OCI-LY1 (cell line): ENCODE measurements around the gene QPCT.

ENCODE experiments used
- H2AFZ ChIP-seq: fragments of 200-600 bp; sonication (generic), shearing (Covaris generic); 2 replicates; pipeline ENCODE4 v1.6.0; 2014; ENCODE audit warnings: antibody characterized with exemption, mild to moderate bottlenecking, low read length
- H3F3A ChIP-seq: fragments of 200-600 bp; sonication (generic), shearing (Covaris generic); 2 replicates; pipeline ENCODE4 v1.6.0; 2014; ENCODE audit warnings: mild to moderate bottlenecking, antibody characterized with exemption, low read length, moderate library complexity; ENCODE audit not compliant: insufficient read depth
- H3K27ac ChIP-seq: fragments of 200-600 bp; sonication (generic); 2 replicates; pipeline ENCODE4 v1.5.1; 2014; ENCODE audit warnings: low read length, mixed run types, mild to moderate bottlenecking, low read depth; ENCODE audit not compliant: poor library complexity, severe bottlenecking
- H3K27me3 ChIP-seq: fragments of 200-600 bp; sonication (generic); 2 replicates; pipeline ENCODE4 v1.6.0; 2014; ENCODE audit warnings: antibody characterized with exemption, mild to moderate bottlenecking, low read length, moderate library complexity; ENCODE audit not compliant: insufficient read depth
- H3K36me3 ChIP-seq: fragments of 200-600 bp; sonication (generic); 2 replicates; pipeline ENCODE4 v1.6.1; 2014; ENCODE audit warnings: mild to moderate bottlenecking, antibody characterized with exemption, low read length, moderate library complexity, mixed read lengths; ENCODE audit not compliant: insufficient read depth
- H3K4me1 ChIP-seq: fragments of 200-600 bp; sonication (generic); 2 replicates; pipeline ENCODE4 v1.5.1; 2014; ENCODE audit warnings: mild to moderate bottlenecking, low read length, moderate library complexity; ENCODE audit not compliant: insufficient read depth, severe bottlenecking
- H3K4me2 ChIP-seq: fragments of 200-600 bp; sonication (generic), shearing (Covaris generic); 2 replicates; pipeline ENCODE4 v1.6.1; 2014; ENCODE audit warnings: low read length
- H3K4me3 ChIP-seq: fragments of 200-600 bp; sonication (generic); 2 replicates; pipeline ENCODE4 v1.5.1; 2014; ENCODE audit warnings: low read length, low read depth, mild to moderate bottlenecking, mixed read lengths; ENCODE audit not compliant: poor library complexity, severe bottlenecking
- H3K79me2 ChIP-seq: fragments of 200-600 bp; shearing (Covaris generic); 2 replicates; pipeline ENCODE4 v1.6.1; 2016; ENCODE audit warnings: mixed run types, low read length, mixed read lengths; ENCODE audit not compliant: insufficient read depth
- H3K9ac ChIP-seq: fragments of 200-600 bp; sonication (generic), shearing (Covaris generic); 2 replicates; pipeline ENCODE4 v1.6.1; 2014; ENCODE audit warnings: mild to moderate bottlenecking, low read length, mixed read lengths
- H3K9me2 ChIP-seq: fragments of 200-600 bp; sonication (generic), shearing (Covaris generic); 2 replicates; pipeline ENCODE4 v1.6.1; 2014; ENCODE audit warnings: low read depth, mild to moderate bottlenecking, low read length, mixed read lengths
- H3K9me3 ChIP-seq: fragments of 200-600 bp; shearing (Covaris generic); 2 replicates; pipeline ENCODE4 v1.6.1; 2014; ENCODE audit warnings: low read length, mixed read lengths
- H4K20me1 ChIP-seq: fragments of 200-600 bp; sonication (generic), shearing (Covaris generic); 2 replicates; pipeline ENCODE4 v1.6.0; 2016; ENCODE audit warnings: mild to moderate bottlenecking, low read length; ENCODE audit not compliant: insufficient read depth
- CTCF ChIP-seq: fragments of 200-600 bp; sonication (generic), shearing (Covaris generic); IDR thresholded peaks from 2 replicates; pipeline ENCODE4 v1.5.1; 2017; ENCODE audit warnings: mild to moderate bottlenecking, antibody characterized with exemption, low read length, moderate library complexity, mixed read lengths
- EZH2 ChIP-seq: fragments of 200-600 bp; sonication (generic), shearing (Covaris generic); IDR thresholded peaks from 2 replicates; pipeline ENCODE4 v1.8.0; 2017; ENCODE audit warnings: borderline replicate concordance, mixed run types, mild to moderate bottlenecking, antibody characterized with exemption, low read length, moderate library complexity, mixed read lengths

The QPCT gene

DNA sequence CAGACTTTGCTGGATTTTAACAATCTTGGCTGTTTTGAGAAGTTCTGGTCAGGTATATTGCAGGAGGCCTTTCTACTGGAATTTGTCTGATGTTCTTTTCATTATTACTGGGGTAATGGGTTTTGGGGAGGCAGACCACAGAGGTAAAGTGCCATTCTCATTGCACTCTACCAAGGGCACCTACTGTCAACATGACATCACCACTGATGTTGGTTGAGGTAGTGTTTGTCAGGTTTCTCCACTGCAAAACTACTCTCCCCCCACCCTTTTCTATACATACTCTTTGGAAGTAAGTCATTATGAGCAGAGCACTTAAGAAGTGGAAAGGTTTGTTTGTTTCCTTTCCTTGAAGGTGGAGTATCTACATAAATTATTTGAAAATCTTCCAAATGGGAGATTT is 46.8 kb upstream of the QPCT start:
- Histone ChIP-seq H3K9ac (no peak overlapping the region), H3K4me3 (no peak overlapping the region), H3K27ac (no peak overlapping the region), H3K4me2 (no peak overlapping the region), H3K9me2 (no peaks in the 10 kb centered on the region), H3K4me1 (no peaks in the 10 kb centered on the region), H3K27me3 (no peaks in the 10 kb centered on the region), H3K9me3 (no peaks in the 10 kb centered on the region), H3F3A (no peaks in the 10 kb centered on the region), H3K36me3 (peaks cover 40% of the 10 kb centered on the region), H3K79me2 (peaks cover 88% of the 10 kb centered on the region), H4K20me1 (no peaks in the 10 kb centered on the region), H2AFZ (no peak overlapping the region)
- TF ChIP-seq CTCF (no peak), EZH2 (no peak)

DNA sequence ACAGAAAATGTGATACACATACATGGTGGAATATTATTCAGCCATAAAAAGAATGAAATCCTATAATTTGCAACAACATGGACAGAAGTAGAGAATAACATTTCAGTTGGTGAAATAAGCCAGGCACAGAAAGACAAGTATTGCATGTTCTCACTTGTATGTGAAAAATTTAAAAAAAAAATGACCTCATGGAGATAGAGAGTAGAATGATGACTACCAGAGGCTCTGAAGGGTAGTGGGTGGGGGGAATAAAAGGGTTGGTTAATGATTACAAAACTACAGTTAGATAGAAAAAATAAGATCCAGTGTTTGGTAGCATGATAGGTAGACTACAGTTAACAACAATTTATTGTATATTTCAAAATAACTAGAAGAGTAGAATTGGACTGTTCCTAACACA is 44.3 kb upstream of the QPCT start:
- TF ChIP-seq EZH2 = no peak
- no peak overlapping the region for H3K9ac ChIP-seq
- no peak overlapping the region for H2AFZ ChIP-seq
- peaks cover under 1% of the 10 kb centered on the region for H3K4me1 ChIP-seq
- no peak overlapping the region for H3K4me2 ChIP-seq
- H3F3A ChIP-seq = no peaks in the 10 kb centered on the region
- peaks cover 9% of the 10 kb centered on the region; the same call in 1 of the 2 replicates for H3K9me3 ChIP-seq
- H3K79me2 ChIP-seq = peaks cover 97% of the 10 kb centered on the region
- no peaks in the 10 kb centered on the region for H3K27me3 ChIP-seq
- no peaks in the 10 kb centered on the region for H3K9me2 ChIP-seq
- H3K4me3 ChIP-seq = no peak overlapping the region
- H3K36me3 ChIP-seq = peaks cover 43% of the 10 kb centered on the region
- H3K27ac ChIP-seq = no peak overlapping the region
- H4K20me1 ChIP-seq = no peaks in the 10 kb centered on the region

- Histone ChIP-seq H3K9me2 (no peaks in the 10 kb centered on the region), H2AFZ (no peak overlapping the region), H3K79me2 (peaks cover 97% of the 10 kb centered on the region), H3F3A (no peaks in the 10 kb centered on the region), H3K36me3 (peaks cover 46% of the 10 kb centered on the region), H3K4me3 (no peak overlapping the region), H3K27me3 (no peaks in the 10 kb centered on the region), H3K4me2 (no peak overlapping the region), H4K20me1 (no peaks in the 10 kb centered on the region), H3K9me3 (peaks cover 9% of the 10 kb centered on the region; the same call in 1 of the 2 replicates), H3K9ac (no peak overlapping the region), H3K27ac (no peak overlapping the region), H3K4me1 (peaks cover 5% of the 10 kb centered on the region)
- TF ChIP-seq CTCF (no peak), EZH2 (no peak)
Observed at GRCh38 chr2:37300578-37300977, 43.9 kb upstream of the QPCT start.

DNA sequence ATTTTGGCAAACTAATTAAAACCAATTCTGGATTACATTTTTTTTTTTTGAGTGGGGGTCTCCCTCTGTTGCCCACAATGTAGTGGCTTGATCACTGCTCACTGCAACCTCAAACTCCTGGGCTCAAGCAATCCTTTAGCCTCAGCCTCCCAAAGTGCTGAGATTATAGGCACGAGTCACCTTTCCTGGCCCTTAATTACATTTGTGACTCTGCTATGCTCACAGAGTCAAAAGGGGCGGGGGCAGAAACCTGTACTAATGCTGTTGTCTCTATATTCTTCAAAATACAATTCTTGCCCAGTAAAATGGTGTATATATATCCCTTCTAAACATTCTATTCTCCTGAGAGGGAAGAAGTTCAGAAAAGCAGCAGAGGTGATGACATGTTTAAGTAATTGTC is 43.0 kb upstream of the QPCT start:
- H3K9me3 ChIP-seq = peaks cover 9% of the 10 kb centered on the region; the same call in 1 of the 2 replicates
- no peak for TF ChIP-seq EZH2
- TF ChIP-seq CTCF = no peak
- H2AFZ ChIP-seq = no peak overlapping the region
- H3K79me2 ChIP-seq = peaks cover 97% of the 10 kb centered on the region
- H3K27me3 ChIP-seq = no peaks in the 10 kb centered on the region
- peaks cover 14% of the 10 kb centered on the region for H3K4me1 ChIP-seq
- no peak overlapping the region for H3K9ac ChIP-seq
- H4K20me1 ChIP-seq = no peaks in the 10 kb centered on the region
- H3K9me2 ChIP-seq = no peaks in the 10 kb centered on the region
- peaks cover 52% of the 10 kb centered on the region for H3K36me3 ChIP-seq
- no peak overlapping the region for H3K27ac ChIP-seq
- H3F3A ChIP-seq = no peaks in the 10 kb centered on the region
- no peak overlapping the region for H3K4me3 ChIP-seq
- H3K4me2 ChIP-seq = no peak overlapping the region
